Daoy (cell line): ENCODE measurements around the gene GTF2F2. TPM values are rescaled to one million over a fixed set of nuclear protein-coding genes. Genes with fewer than 3 reads are reported as not detected.

Experiments
- DNase-seq: peaks from one replicate; pipeline ENCODE4 v3.0.0-alpha.2; 2015; ENCODE audit warnings: low read depth
- total RNA-seq: library from RNA; depleted of rRNA; stranded (reverse); fragments of >200 nt; shearing (Covaris generic); gene quantifications from 2 replicates; pipeline ENCODE4 v1.2.3, GENCODE V29; 2014; rRNA removed

The GTF2F2 gene
- total RNA-seq, 1 experiment from 2014 or later = 45.2 TPM

DNA sequence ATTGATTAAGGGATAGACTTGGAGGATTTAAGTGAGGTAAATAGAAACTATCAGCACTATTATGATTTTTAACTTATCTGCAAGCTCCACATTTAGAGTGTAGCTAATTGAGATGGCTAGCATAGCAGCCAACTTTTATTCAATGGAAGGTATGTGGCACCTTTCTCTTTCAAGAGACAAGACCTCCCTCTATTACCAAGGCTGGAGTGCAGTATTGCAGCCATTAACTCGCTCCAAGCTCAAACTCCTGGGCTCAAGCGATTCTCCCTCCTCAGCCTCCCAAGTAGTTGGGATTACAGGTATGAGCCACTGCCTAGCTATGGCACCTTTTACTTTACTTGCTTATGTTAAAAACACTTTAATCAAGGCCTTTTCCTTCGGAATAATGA, 212.5 kb downstream of the GTF2F2 start:
- DNase-seq = no peak

- DNase-seq = no peak
Measured at GRCh38 chr13:45333251-45333976, 213.1 kb downstream of the GTF2F2 start.

Other genes starting within 250 kb of the GTF2F2 start
- 3.6 and 6.0 TPM in 2 replicates for gene NUFIP1, start 131.0 kb upstream of the GTF2F2 start, total RNA-seq
- gene GPALPP1, start 131.0 kb upstream of the GTF2F2 start, total RNA-seq = 19.9 and 25.0 TPM in 2 replicates
- gene KCTD4, start 80.5 kb downstream of the GTF2F2 start, total RNA-seq = not detected in 2 replicates
- 1,431 and 1,984 TPM in 2 replicates for gene TPT1, start 220.7 kb downstream of the GTF2F2 start, total RNA-seq